HepG2 (cell line): ENCODE data around the gene GPS1. TPM values are rescaled to one million over a fixed set of nuclear protein-coding genes. Genes with fewer than 3 reads are reported as not detected.

Source experiments
- BRD4 ChIP-seq: sonication (generic); formaldehyde crosslinking; IDR thresholded peaks from 2 replicates; pipeline ENCODE4 v1.4.0; 2020; ENCODE audit warnings: missing genetic modification reagents
- HOXA9 ChIP-seq: sonication (generic); formaldehyde crosslinking; IDR thresholded peaks from 2 replicates; pipeline ENCODE4 v1.8.1; 2022; ENCODE audit warnings: missing genetic modification reagents, mild to moderate bottlenecking, moderate library complexity, borderline replicate concordance
- KDM1A ChIP-seq: IDR thresholded peaks from 2 replicates; pipeline ENCODE4 v1.6.1; 2016; ENCODE audit warnings: missing compliant biosample characterization
- KDM4B ChIP-seq: sonication (generic); formaldehyde crosslinking; IDR thresholded peaks from 2 replicates; pipeline ENCODE4 v1.4.0; 2020; ENCODE audit warnings: missing genetic modification reagents
- LCORL ChIP-seq, 2 experiments: fragments of 450-650 bp in 1 of 2; sonication (generic) in 1 of 2; formaldehyde crosslinking in 1 of 2; IDR thresholded peaks; 2 replicates each; pipeline versions ENCODE4 v1.5.0 to v1.6.1; 2017 to 2020; ENCODE audit warnings: antibody characterized with exemption in 1 of 2, missing genetic modification reagents in 1 of 2
- MAF1 ChIP-seq: sonication (generic); formaldehyde crosslinking; IDR thresholded peaks from 2 replicates; pipeline ENCODE4 v1.5.0; 2020; ENCODE audit warnings: missing genetic modification reagents, borderline replicate concordance
- NFKB2 ChIP-seq: sonication (generic); formaldehyde crosslinking; IDR thresholded peaks from 2 replicates; pipeline ENCODE4 v1.4.0; 2020; ENCODE audit warnings: missing genetic modification reagents, borderline replicate concordance
- NPAS2 ChIP-seq: sonication (generic); formaldehyde crosslinking; IDR thresholded peaks from 2 replicates; pipeline ENCODE4 v1.8.0; 2022; ENCODE audit warnings: mild to moderate bottlenecking, missing genetic modification reagents, borderline replicate concordance
- NR2C2 ChIP-seq: sonication (generic); formaldehyde crosslinking; IDR thresholded peaks from 2 replicates; pipeline ENCODE4 v1.4.0; 2020; ENCODE audit warnings: missing genetic modification reagents, mild to moderate bottlenecking, moderate library complexity, borderline replicate concordance
- PATZ1 ChIP-seq: sonication (generic); formaldehyde crosslinking; IDR thresholded peaks from 2 replicates; pipeline ENCODE4 v1.4.0; 2020; ENCODE audit warnings: missing genetic modification reagents
- PRDM4 ChIP-seq: sonication (generic); formaldehyde crosslinking; IDR thresholded peaks from 2 replicates; pipeline ENCODE4 v1.9.0; 2021; ENCODE audit warnings: missing genetic modification reagents, borderline replicate concordance
- RAD21 ChIP-seq: fragments of 450-650 bp; formaldehyde crosslinking; IDR thresholded peaks from 2 replicates; pipeline ENCODE4 v1.5.0; 2020; ENCODE audit warnings: mild to moderate bottlenecking
- SRSF9 ChIP-seq: fragments of 200-400 bp; formaldehyde crosslinking; IDR thresholded peaks from 2 replicates; pipeline ENCODE4 v1.6.1; 2018; ENCODE audit warnings: borderline replicate concordance, mild to moderate bottlenecking, low read depth, low read length; ENCODE audit not compliant: insufficient read depth, poor library complexity, severe bottlenecking
- ZBTB2 ChIP-seq: sonication (generic); formaldehyde crosslinking; IDR thresholded peaks from 2 replicates; pipeline ENCODE4 v1.8.0; 2022; ENCODE audit warnings: low read depth, missing genetic modification reagents
- ZBTB46 ChIP-seq: sonication (generic); formaldehyde crosslinking; IDR thresholded peaks from 2 replicates; pipeline ENCODE4 v1.4.0; 2020; ENCODE audit warnings: mild to moderate bottlenecking, missing genetic modification reagents, borderline replicate concordance
- ZNF251 ChIP-seq: sonication (generic); formaldehyde crosslinking; IDR thresholded peaks from 2 replicates; pipeline ENCODE4 v1.9.0; 2021; ENCODE audit warnings: mild to moderate bottlenecking, missing genetic modification reagents
- ZNF431 ChIP-seq: sonication (generic); formaldehyde crosslinking; IDR thresholded peaks from 2 replicates; pipeline ENCODE4 v1.9.0; 2022; ENCODE audit warnings: missing genetic modification reagents, low read depth, mild to moderate bottlenecking, borderline replicate concordance
- ZNF543 ChIP-seq: sonication (generic); formaldehyde crosslinking; IDR thresholded peaks from 2 replicates; pipeline ENCODE4 v1.4.0; 2020; ENCODE audit warnings: mild to moderate bottlenecking, missing genetic modification reagents
- ZNF597 ChIP-seq: sonication (generic); formaldehyde crosslinking; IDR thresholded peaks from 2 replicates; pipeline ENCODE4 v1.5.0; 2020; ENCODE audit warnings: missing genetic modification reagents
- polyA plus RNA-seq, 8 experiments: library from polyadenylated mRNA; depleted of rRNA in 3 of 8; stranded (reverse) in 7 of 8; unstranded in 1 of 8; fragments of >200 nt; fragmentation: Illumina TruSeq in 4 of 8; extraction: Trizol in 4 of 8; gene quantifications; 2 replicates each; pipeline versions ENCODE4 v1.2.1 to v1.2.3, GENCODE V29; 2011 to 2016; ENCODE audit warnings: low read depth in 4 of 8, missing spikeins in 1 of 8, mixed read lengths in 1 of 8; ENCODE audit not compliant: insufficient read depth in 1 of 8
- total RNA-seq, 5 experiments: library from RNA; depleted of rRNA; stranded (reverse); fragments of >200 nt; fragmentation: Illumina TruSeq; extraction: Trizol; gene quantifications; 2 replicates each; pipeline ENCODE4 v1.2.3, GENCODE V29; 2016; ENCODE audit warnings: low read depth in 1 of 5

The GPS1 gene
- total and polyA plus RNA-seq, 2 of the 13 experiments (the other 11 are each of a cell fraction or from before 2014, with no cell fraction given) = 124 to 128 TPM

- TF ChIP-seq ZBTB46 (CRISPR knock-in tag) = 0 out of 2 replicates have a peak, but pooled peaks have one; percentile 83
- no peak for TF ChIP-seq MAF1
- TF ChIP-seq NFKB2 (CRISPR knock-in tag) = no peak
- peak; percentile 48; the same call in 1 of the 2 replicates for TF ChIP-seq PRDM4 (CRISPR knock-in tag)
- peak; percentile 94; the same call in 1 of the 2 replicates for TF ChIP-seq ZNF251 (CRISPR knock-in tag)
- TF ChIP-seq ZNF431 (CRISPR knock-in tag) = no peak
- TF ChIP-seq LCORL (IDR thresholded peaks at IDR 0.05) = no peak
- TF ChIP-seq LCORL (CRISPR knock-in tag; IDR thresholded peaks at IDR 0.05) = peak; percentile 26; the same call in 1 of the 2 replicates
- TF ChIP-seq NR2C2 (CRISPR knock-in tag) = peak; percentile 98
- peak; percentile 76 for TF ChIP-seq PATZ1 (CRISPR knock-in tag)
- peak; percentile 82; the same call in 1 of the 2 replicates for TF ChIP-seq KDM4B (CRISPR knock-in tag)
- peak; percentile 86; the same call in 1 of the 2 replicates for TF ChIP-seq ZNF543 (CRISPR knock-in tag)
- TF ChIP-seq NPAS2 (CRISPR knock-in tag) = 0 out of 2 replicates have a peak, but pooled peaks have one; percentile 12
- peak; percentile 98 for TF ChIP-seq BRD4 (CRISPR knock-in tag)
- 0 out of 2 replicates have a peak, but pooled peaks have one; percentile 37 for TF ChIP-seq ZNF597 (CRISPR knock-in tag)
- no peak for TF ChIP-seq SRSF9
- no peak; the same call in 1 of the 2 replicates for TF ChIP-seq HOXA9
- TF ChIP-seq RAD21 (CRISPR knock-in tag) = peak; percentile 51; the same call in 1 of the 2 replicates
- TF ChIP-seq ZBTB2 (CRISPR knock-in tag) = peak; percentile 98
- TF ChIP-seq KDM1A (CRISPR knock-in tag) = peak; percentile 76; the same call in 1 of the 2 replicates
Measured at GRCh38 chr17:82065638-82066303, 14.1 kb downstream of the GPS1 start, which contains the start of gene DUS1L (continued).
